GM21529 (cell line): Measurements from ENCODE around the gene MMP28.
"Not testable (repeated sequence)": the region's sequence is repeated elsewhere in the genome, so short reads cannot be mapped to it uniquely, and the experiment has no call there.

ENCODE experiments used
- ATAC-seq: cut with Tn5 transposase; IDR thresholded peaks from one replicate; pipeline ENCODE4 v1.9.1; 2021; ENCODE audit not compliant: unreplicated experiment

Gene MMP28

DNA sequence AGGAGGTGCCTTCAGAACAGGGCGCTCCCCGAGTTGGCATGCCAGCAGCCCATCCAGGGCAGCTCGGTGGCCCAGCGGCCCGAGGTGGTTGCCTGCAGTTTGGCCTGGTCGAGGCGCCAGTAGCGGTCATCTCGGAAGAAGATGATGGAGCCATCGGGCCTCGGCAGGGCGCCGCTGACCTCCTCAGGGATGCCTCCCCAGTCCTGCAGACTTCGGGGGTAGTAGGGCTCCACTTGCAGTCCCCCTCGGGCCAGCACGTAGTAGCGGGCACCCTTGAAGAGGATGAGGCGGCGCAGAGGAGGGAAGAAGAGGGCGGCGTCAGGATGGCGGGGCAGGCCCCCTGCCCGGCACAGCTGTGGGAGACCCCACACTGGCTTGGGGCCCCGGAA is 29.0 kb downstream of the MMP28 start:
- ATAC-seq: no peak

DNA sequence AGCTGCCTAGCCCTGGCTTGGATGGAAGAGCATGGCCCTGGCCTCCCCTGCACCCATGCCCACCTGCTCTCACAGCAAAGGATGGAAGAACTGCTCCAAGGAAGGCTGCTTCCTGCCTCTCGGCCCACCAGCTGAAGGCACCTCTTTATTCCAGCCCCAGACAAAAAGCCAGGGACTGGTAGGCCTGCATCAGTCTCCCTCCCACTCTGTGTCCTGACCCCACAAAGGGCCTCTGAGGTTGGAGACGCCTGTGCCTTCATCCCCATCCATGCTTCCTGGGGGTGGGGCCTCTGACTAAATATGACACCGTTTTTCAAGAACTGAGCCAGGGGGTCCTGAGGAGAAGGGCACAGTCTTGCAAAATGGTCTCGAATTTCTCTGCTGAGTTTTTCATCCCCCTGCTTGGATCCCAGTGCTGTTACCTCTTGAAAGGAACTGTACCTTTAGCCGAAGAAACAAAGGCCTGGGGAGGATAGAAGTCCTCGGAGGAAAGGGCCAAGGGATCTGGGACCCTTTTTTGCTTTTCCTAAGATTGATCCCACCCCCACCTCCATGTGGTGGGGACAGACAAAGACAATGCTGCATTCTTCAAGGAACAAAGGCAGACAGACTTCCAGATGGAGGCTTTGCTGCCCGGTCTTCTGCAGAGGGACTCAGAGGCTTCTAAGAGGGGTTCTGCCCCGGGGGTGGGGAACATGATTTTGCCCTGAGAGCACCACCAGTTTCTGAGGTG is 29.5 kb downstream of the MMP28 start:
- ATAC-seq: no peak

DNA sequence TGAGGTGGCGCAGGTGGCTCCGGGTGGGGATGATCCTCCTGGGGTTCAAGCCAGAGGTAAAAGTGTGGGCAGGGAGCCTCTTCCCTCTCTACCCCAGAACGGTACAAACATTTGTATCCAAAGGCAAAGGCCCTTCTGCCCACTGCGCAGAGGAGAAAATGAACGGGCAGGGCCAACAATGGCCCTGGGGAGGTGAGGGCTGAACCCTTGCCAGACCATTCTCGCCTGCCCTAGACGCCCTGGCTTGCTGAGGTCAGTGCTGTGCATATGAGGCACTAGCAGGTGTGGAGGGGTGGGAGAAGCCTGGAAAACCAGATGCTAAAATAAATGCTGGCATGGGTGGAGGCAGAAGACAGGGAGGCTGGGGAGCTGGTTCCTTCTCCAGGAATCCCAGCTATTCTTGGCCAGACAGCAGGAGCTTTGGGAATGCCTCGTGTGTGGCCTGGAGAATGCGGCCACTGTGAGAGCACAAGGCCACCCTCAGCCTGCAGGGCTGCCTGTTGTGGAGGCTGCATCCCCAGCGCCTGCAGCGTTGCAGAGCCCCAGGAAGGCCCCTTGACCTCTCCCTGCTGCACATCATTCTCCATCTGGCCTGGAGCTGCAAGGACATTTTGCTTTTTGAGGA is 30.2 kb downstream of the MMP28 start:
- no peak for ATAC-seq

DNA sequence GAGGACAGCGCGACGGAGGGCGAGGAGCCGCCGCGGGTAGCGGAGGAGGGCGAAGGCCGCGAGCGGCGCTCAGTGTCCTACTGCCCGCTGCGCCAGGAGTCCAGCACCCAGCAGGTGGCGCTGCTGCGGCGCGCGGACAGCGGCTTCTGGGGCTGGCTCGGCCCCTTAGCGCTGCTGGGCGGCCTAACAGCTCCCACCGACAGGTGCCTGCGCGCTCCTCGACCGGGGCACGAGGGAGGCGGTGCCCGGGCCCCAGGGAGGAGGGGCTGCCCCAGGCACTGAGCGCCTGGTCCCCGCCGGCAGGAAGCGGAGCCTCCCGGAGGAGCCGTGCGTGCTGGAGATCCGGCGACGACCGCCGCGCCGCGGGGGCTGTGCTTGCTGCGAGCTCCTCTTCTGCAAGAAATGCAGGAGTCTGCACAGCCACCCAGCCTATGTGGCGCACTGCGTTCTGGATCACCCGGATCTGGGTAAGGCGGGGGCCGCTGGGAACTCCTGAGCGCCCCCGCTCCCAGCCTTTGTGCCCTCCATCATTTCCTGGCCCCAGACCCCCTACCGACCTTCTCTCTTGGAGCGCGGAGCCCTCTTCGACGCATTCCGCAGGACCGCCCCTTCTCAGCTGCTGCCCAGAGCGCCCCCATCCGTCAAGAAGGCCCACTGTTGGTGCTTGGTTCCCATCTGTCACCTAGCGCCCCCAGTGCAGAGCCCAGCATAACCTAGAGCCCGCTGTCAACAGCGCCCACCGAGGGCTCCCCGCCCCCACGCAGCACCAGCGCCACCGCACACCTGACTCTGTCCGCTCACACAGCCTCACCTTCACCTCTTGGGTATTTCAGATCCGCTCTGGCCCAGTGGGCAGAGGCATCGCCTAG is 31.1 kb downstream of the MMP28 start:
- ATAC-seq: peak; percentile 77

DNA sequence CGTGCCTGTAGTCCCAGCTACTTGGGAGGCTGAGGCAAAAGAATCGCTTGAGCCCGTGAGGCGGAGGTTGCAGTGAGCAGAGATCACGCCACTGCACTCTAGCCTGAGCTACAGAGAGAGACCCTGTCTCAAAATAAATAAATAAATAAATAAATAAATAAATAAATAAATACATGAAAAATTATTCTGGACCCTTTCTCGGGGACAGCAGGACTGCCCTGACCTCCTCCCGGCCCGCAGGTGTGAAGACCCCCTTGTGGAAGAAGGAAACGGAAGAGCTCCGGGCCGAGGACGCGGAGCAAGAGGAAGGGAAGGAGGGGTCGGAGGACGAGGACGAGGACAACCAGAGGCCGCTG is 31.7 kb downstream of the MMP28 start:
- ATAC-seq: no peak

DNA sequence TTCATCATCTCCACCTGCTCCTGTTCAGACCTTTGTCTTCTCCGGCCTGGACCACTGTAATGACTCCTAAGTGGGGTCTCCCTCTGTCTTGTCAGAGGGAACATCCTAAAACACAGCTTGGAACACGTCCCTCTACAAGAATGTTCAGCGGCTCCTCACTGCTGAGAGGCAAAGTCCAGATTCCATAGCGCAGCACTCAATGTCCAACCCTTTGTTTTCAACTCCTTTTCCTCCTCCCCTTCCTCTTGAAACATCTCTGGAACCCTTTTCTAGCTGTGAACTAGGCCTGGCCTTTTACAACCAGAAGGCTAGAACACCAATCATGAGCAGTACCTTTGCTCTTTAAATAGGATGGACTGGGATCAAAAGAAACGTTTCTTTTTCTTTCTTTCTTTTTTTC is 33.8 kb downstream of the MMP28 start:
- ATAC-seq: no peak

DNA sequence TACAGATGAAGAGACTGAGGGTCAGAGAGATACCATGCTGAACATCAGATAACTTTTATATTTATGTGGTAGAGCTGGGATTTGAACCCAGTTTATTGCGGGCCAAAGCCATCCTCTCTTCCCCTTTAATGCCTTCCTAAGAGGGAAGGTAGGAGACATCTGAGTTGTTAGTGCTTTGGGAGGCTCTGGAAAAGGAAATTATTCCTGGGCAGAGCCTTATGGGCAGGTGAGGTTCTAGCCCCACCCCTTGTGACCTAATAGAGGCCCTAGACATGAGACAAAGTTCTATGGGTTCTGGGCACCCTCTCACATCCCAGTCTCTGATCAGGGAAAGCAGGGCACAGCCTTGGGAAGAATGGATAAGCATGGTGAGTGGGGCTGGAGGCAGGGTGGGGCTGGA is 34.9 kb downstream of the MMP28 start, which contains the start of gene C17orf50:
Gene C17orf50 (plus strand): TSS at position 301 of the 400 bp plus-strand sequence. CDS start 55 bp downstream, at position 356.
- no peak for ATAC-seq

DNA sequence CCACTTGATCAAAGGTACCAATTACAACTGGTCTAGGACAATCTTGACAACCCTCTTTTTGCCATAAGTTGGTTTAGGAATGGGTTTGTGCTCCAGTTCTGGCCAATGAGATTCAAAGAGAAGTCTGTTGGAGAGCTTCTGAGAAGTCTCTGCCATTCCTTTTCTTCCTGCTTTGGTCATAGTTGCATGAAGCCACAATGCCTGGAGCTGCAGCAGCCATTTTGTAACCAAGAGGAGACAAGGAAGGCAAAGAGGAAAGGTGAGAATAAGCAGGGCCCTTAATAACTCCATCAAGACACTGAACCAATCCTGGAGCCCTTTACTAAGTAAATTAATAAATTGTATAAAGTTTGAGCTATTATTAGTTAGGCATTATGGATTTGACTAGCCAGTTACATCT is 38.2 kb downstream of the MMP28 start:
- ATAC-seq: no peak

DNA sequence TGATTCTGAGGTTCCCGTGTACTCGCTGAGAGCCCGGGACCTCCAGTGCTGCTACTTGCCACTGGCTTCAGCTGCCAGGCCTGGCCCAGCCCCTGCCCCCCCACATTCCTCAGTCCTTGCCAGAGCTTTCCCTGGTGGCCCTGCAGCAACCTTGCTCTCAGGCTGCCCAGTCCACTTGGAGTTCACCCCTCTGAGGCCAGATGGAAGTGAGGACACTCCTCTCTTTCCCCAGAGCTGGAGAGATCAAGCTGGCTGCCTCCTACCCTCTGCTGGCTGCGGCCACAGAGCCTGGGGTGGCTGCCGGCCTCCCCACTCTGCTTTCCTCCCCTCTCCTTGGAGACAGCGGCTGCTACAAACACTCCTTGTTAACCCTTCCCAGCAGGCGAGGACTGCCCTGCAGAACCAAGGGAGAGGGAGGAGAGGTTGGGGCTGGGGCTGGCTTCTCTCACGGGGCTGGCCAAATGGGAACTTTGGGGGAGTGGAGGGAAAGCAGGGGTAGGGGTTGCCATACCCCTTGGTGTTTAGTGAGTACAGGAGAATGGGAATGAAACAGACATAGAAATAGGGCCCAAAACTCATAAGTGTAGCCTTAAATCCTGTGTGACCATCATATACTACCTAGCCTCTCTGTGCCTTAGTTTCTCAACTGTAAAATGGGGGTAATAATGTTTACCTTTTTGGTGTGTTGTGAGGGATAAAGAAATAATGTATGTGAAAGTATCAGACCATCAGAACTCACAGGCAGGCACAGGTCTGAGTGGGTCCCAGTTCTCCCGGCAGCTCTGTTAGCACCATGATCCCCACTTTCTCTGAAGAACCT is 42.3 kb downstream of the MMP28 start, which contains the start of gene GAS2L2:
Gene GAS2L2 (minus strand): TSS at position 295 of the 820 bp plus-strand sequence. CDS start 389 bp downstream, outside the sequence.
- no peak for ATAC-seq

DNA sequence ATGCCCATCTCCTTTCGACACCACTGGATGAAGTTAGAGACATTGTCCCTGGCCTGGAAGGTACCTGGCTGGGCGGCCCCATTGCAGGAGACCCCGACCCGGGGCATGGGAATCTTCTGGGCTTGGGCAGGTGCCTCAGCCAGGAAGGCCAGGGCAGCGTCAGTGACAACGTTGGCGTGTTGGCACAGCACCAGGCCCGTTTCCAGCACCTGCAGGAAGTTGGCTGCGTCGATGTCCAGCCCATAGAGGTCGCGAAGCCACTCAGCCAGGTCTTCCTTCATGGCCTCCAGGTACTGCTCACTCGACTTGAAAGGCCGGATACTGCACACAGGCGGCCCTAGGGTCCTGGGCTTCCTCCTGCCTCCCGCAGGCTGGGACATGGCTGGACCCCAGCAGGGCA is 43.0 kb downstream of the MMP28 start:
- ATAC-seq: no peak

DNA sequence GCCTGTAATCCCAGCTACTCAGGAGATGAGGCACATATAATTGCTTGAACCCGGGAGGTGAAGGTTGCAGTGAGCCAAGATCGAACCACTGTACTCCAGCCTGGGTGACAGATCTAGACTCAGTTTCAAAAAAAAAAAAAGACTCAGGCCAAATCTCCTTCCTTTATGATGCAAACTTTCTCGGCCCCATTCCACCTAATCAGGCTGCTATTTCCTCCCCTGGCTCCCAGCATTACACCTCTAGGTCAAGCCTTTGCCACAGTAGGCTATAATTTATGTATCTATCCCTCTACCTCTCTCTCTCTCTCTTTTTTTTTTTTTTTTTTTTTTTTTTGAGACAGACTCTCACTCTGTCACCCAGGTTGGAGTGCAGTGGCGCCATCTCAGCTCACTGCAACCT is 43.9 kb downstream of the MMP28 start:
- not testable (repeated sequence) for ATAC-seq

DNA sequence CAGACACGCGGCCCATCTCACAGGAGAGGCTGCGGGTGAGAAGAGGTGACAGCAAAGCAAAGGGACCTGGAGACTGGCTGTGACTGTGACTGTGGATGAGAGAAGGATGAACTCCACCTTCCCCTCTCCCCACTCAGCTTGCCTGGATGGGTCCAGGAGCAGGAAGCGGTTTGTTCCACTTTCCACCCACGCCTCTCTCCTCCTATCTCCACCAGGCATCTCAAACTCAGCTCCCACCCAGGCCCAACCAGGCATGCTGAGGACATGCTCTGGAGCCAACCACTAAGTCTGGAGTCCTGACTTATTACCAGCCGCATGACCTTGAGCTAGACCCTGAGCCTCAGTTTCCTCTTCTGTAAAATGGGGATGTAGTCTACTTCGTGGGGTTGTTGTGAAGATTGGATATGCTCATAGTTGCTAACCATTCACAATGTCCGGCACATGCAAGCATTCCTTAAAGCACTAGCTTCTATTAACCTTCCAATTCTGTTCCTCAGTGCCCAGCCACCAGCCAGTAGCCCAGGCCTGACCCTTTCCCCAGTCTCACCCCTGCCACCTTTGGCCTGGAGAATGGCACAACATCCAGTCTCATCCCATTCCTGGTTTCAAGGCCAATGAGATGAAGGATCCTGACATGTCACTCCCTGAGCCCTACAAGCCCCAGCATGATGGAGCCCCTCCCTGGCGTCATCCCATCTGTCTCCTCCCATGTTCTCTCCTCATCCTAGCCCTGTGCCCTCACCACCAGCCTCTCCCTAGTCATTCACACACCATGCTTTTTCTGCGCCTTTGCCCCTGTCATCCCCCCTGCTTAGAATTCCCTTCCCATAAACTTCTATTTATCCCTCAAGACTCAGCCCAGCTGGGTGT is 44.7 kb downstream of the MMP28 start:
- no peak for ATAC-seq

DNA sequence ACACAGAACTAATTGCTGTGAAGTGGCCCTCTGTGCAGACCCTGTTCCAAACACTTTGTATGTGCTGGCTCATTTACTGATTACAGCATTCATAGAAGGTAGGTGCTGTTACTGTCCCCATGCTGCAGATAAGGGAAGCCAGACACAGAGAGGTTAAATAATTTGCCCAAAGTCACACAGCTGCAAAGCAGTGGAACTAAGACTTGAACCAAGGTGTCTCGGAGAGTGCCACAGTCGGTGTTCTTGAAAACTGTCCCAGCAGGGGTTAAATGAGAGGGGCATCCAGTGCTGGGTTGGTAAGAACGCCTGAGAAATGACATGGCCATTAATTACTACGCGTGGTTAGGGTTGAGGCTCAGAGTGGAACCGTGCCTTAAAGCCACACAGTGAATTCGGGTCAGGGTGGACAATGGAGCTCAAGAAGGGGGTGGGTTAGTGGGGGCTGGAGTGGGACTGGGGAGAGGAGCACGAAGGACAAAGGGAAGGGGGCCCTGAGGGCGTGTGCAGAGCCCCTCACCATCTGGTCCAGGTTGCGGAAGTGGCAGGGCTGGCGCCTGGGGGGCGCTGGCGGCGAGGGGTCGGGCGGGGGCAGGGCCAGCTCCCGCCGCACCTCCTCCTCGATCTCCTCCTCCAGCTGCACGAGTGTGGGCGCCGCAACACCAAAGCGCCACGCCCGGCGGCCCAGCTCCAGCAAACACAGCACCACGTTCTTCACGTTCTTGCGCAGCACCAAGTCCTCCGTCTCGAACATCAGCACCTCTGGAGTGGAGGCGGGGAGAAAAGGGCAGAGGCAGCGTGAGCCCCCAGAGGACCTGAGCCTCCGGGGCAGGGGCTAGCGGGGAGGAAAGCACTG is 45.7 kb downstream of the MMP28 start:
- no peak for ATAC-seq

DNA sequence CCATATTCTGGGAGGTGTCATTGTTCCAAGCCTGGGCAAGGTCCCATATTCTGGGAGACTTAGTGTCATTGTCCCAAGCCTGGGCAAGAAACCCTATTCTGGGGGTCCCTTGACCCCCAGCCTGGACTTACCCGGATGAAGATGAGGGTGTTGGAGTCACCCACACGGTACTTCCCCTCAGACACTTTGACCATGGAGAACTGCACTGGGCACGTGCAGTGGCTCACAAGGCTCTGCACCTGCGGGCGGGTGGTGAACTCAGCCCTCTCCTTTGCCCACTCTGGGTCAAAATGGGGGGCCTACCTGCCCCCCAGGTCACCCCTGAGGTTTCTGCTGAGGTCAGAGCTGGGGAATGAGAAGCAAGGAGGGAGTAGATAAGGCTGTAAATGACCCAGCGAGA is 46.5 kb downstream of the MMP28 start:
- no peak for ATAC-seq

DNA sequence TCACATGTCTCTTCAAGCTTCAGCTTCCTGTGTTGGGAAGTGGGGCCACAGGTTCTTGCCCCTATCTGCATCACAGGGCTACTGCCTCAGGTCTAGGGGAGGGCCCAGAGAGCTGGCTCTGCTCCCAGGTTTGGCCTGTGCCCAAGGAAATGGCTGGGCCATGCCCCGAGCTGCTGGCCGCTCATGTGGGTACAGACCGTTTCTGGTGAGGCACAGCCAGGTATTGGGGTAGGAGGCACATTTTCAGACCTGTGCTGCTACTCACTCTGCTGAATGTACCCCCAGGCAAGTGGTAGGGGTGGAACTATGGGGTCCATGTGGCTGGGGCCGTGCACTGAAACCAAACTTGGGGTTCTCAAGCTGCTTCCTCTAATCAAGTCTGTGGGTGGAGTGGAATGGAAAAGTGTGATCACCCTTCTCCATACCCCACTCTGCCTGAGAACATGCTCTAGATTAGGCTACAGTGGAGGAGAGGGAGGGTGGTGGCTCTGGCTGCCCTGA is 47.0 kb downstream of the MMP28 start:
- ATAC-seq: no peak

DNA sequence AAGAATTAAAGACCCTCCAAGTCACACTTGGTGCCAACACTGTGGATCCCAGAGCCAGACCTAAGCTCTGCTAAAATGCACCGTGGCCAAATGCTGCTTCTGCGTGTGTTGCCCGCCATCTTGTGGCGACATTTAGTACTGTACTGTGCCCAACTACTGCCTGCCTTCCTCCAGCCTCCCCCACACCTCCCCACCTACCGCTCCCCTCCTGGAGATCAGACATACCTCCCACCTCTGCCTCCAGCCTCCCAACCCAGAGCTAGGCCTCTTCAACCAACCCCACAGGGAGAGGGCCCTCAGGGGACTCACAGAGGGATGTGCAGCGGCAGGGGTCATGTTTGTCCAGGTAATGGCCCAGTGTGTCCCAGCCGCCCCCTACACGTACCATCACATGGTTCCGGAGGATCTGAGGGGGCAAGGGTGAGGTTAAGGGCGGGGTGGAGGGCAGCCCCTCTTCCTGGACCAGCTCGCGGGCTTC is 47.9 kb downstream of the MMP28 start:
- ATAC-seq: no peak

DNA sequence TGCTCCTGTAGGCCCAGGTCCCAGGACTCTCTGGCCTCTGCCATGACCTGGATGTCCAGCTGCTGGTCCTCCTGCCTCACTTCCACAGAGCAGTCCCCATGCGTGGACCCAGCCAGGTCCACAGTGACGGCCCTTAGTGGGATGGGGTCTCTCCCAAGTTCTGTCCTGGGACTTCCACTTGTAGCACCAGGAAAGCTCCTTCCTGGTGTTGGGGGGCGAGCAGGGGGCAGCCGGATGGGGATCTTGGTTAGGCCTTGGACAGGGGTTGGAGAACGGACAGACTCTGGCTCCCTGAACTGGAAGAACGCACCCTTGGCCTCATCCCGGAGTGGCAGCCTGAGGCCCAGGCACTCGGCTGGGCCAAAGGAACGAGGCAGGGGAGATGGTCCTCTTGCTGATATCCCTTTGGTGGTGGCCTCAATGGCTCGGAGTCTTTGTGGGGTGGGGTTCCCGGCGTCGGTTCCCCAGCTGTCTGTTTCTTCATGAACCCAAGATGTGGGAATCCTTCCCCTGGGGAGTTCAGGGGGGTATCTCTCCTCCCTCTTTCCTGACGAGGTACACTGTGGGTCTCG is 49.6 kb downstream of the MMP28 start:
- no peak for ATAC-seq

DNA sequence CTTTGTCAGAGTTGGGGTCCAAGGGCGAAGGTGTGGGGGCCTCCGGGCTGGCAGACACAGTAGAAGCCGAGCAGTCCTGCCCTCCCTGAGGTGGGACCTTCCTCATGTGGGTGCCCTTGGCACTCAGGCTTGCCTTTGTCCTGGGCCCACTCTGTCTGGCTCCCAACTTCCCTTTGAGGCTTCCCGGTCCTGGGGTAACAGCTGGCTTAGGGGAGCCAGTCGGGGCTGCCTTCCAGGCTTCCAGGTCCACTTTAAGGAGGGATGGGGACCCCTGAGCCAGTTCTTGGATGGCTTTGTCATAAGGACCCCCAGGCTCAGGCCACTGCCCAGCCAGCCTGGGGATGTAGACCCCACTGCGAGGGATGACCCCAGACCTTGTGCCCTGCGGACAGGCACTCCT is 50.2 kb downstream of the MMP28 start:
- no peak for ATAC-seq
